A673 (cell line): ENCODE data around the gene TMEM147. TPM values are rescaled to one million over a fixed set of nuclear protein-coding genes. Genes with fewer than 3 reads are reported as not detected.
"Not testable (repeated sequence)": the region's sequence is repeated elsewhere in the genome, so short reads cannot be mapped to it uniquely, and the experiment has no call there.

ENCODE experiments used
- BruUV-seq: library from RNA; stranded (reverse); fragments of 400-500 nt; replicated peaks from 2 replicates; lab custom pipeline; 2021; lab: Mats Ljungman, UMichigan
- CTCF ChIA-PET: fragments of 300-600 bp; sonication (Branson Sonifier 250); formaldehyde crosslinking; loops from one replicate; lab custom pipeline; 2022; ENCODE audit warnings: antibody characterized with exemption; lab: Charles Lee
- POLR2A ChIA-PET: fragments of 300-600 bp; sonication (Branson Sonifier 250); formaldehyde crosslinking; loops from one replicate; lab custom pipeline; 2022; ENCODE audit warnings: antibody characterized with exemption; ENCODE audit not compliant: low non-redundant PET; lab: Charles Lee
- DNase-seq: peaks from one replicate; pipeline ENCODE4 v3.0.0-alpha.2; 2015; ENCODE audit warnings: low spot score
- H3K27ac ChIP-seq: fragments of 200-600 bp; sonication (generic); 2 replicates; pipeline ENCODE4 v1.5.1; 2016; ENCODE audit warnings: mixed run types, low read depth, mild to moderate bottlenecking, mixed read lengths, antibody characterized with exemption, low read length; ENCODE audit not compliant: poor library complexity, severe bottlenecking
- H3K27me3 ChIP-seq: fragments of 200-600 bp; sonication (generic); replicated peaks from 2 replicates; pipeline ENCODE4 v1.6.1; 2017; ENCODE audit warnings: mixed run types, low read depth, mild to moderate bottlenecking, mixed read lengths, antibody characterized with exemption, low read length; ENCODE audit not compliant: insufficient read depth, poor library complexity
- H3K36me3 ChIP-seq: fragments of 200-600 bp; sonication (generic); 2 replicates; pipeline ENCODE4 v1.6.1; 2016; ENCODE audit warnings: mixed run types, mild to moderate bottlenecking, mixed read lengths, antibody characterized with exemption, low read length; ENCODE audit not compliant: insufficient read depth, poor library complexity, severe bottlenecking
- H3K4me1 ChIP-seq: fragments of 200-600 bp; sonication (generic); 2 replicates; pipeline ENCODE4 v1.6.1; 2017; ENCODE audit warnings: mixed run types, mild to moderate bottlenecking, mixed read lengths, antibody characterized with exemption, low read length; ENCODE audit not compliant: insufficient read depth, poor library complexity, severe bottlenecking
- H3K4me3 ChIP-seq: fragments of 200-600 bp; sonication (generic); 2 replicates; pipeline ENCODE4 v1.5.1; 2016; ENCODE audit warnings: low read depth, mixed run types, mild to moderate bottlenecking, mixed read lengths, low read length; ENCODE audit not compliant: poor library complexity, severe bottlenecking
- H3K9me3 ChIP-seq: fragments of 200-600 bp; sonication (generic); 2 replicates; pipeline ENCODE4 v1.6.1; 2016; ENCODE audit warnings: mixed run types, low read depth, mild to moderate bottlenecking, mixed read lengths, antibody characterized with exemption, low read length; ENCODE audit not compliant: poor library complexity, severe bottlenecking
- EZH2 ChIP-seq: fragments of 200-600 bp; sonication (generic); IDR thresholded peaks from 2 replicates; pipeline ENCODE4 v1.6.1; 2017; ENCODE audit warnings: borderline replicate concordance, low read depth, mild to moderate bottlenecking, mixed read lengths, antibody characterized with exemption, low read length; ENCODE audit not compliant: poor library complexity, severe bottlenecking
- intact Hi-C: fragments of 100-400 bp; cut with micrococcal nuclease; formaldehyde crosslinking; loops from one replicate; pipeline ENCODE4 v1.10.0; 2022; ENCODE audit not compliant: unreplicated experiment
- total RNA-seq: library from RNA; stranded (reverse); gene quantifications from 2 replicates; pipeline ENCODE4 v1.2.3, GENCODE V29; 2021
- TF ChIP-seq, protein P1 (sequence below): fragments of 300-800, 200-600 bp; sonication (generic); conservative IDR thresholded peaks from 2 replicates; pipeline ENCODE4 v1.5.1; 2017; ENCODE audit warnings: low read depth, mild to moderate bottlenecking, antibody characterized with exemption, low read length, moderate library complexity, mixed read lengths

The TMEM147 gene
- total RNA-seq, 1 experiment from 2014 or later, result 115 TPM

DNA sequence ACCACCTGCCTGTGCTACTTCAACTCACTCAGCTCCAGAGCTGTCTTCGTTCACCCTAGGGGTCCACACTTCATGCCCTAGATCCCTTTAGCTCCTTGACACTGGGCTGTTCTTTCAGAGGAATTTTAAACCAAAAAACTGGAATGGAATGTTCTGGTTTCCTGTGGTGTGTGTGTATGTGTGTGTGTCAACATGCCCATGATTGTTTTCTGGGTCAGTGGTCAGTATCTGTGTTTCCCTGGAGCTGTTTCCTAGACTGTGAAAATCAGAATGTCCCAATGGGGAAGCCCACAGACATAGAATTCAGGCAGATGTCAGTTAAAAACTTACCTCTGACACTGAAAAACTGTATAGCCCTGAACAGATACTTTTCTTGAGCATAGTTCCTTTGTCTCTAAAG, 41.9 kb downstream of the TMEM147 start:
- POLR2A ChIA-PET, result no interaction called here
- Histone ChIP-seq H3K4me3 (no peak overlapping the region), H3K9me3 (no peaks in the 10 kb centered on the region), H3K36me3 (no peaks in the 10 kb centered on the region), H3K27ac (no peak overlapping the region), H3K4me1 (no peaks in the 10 kb centered on the region), H3K27me3 (peaks cover 11% of the 10 kb centered on the region)
- TF ChIP-seq, protein P1, sequence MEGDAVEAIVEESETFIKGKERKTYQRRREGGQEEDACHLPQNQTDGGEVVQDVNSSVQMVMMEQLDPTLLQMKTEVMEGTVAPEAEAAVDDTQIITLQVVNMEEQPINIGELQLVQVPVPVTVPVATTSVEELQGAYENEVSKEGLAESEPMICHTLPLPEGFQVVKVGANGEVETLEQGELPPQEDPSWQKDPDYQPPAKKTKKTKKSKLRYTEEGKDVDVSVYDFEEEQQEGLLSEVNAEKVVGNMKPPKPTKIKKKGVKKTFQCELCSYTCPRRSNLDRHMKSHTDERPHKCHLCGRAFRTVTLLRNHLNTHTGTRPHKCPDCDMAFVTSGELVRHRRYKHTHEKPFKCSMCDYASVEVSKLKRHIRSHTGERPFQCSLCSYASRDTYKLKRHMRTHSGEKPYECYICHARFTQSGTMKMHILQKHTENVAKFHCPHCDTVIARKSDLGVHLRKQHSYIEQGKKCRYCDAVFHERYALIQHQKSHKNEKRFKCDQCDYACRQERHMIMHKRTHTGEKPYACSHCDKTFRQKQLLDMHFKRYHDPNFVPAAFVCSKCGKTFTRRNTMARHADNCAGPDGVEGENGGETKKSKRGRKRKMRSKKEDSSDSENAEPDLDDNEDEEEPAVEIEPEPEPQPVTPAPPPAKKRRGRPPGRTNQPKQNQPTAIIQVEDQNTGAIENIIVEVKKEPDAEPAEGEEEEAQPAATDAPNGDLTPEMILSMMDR, result no peak
- TF ChIP-seq EZH2, result no peak
- no peak for DNase-seq
- intact Hi-C loops, result no loop called here
- CTCF ChIA-PET, result interaction anchor here (0.6 kb wide), 1 partner anchor 107 kb away, joined by 3 read pairs; no protein-coding TSS in a partner anchor
- no TSS peak for BruUV-seq

DNA sequence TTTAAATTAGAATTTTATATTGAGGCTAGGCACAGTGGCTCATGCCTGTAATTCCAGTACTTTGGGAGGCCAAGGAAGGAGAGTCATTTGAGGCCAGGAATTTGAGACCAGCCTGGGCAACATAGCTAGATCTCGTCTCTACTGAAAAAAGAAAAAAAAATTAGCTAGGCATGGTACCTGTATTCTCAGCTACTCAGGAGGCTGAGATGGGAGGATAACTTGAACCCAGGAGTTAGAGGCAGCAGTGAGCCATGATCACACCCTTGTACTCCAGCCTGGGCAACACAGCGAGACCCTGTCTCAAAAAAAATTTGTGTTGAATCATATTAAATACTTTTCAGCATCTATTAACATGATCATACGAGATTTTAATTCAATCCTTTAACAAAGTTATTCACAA, 45.4 kb downstream of the TMEM147 start:
- Histone ChIP-seq H3K36me3 (no peaks in the 10 kb centered on the region), H3K27ac (no peak overlapping the region), H3K27me3 (no peaks in the 10 kb centered on the region), H3K9me3 (no peaks in the 10 kb centered on the region), H3K4me3 (no peak overlapping the region), H3K4me1 (no peaks in the 10 kb centered on the region)
- intact Hi-C loops, result no loop called here
- ChIA-PET CTCF (no interaction called here), POLR2A (no interaction called here)
- BruUV-seq, result no TSS peak
- DNase-seq, result no peak
- TF ChIP-seq, protein P1, result no peak
- TF ChIP-seq EZH2, result no peak

DNA sequence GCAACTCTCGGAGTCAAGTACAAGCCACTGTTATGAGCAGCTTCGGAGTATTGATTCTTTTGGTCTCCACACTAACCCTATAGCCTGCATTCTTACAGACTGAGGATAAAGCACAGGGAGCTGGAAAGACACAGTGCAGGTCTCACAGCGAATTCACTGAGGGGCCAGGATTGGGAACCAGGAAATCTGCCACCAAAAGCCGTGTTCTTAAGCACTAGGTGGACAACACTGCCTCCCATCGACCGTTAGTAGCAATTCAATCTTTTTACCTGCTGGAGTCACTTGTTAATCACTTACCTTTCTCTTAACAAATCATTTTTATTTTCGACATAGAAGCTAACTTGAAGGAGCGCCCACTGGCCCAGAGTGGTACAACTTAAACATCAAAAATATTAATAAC, 46.8 kb downstream of the TMEM147 start:
- H3K27ac ChIP-seq, result no peak overlapping the region
- CTCF ChIA-PET, result no interaction called here
- TF ChIP-seq EZH2, result no peak
- TF ChIP-seq, protein P1, result peak; percentile 61
- intact Hi-C loops, result no loop called here
- H3K36me3 ChIP-seq, result no peaks in the 10 kb centered on the region
- POLR2A ChIA-PET, result no interaction called here
- no peak overlapping the region for H3K4me3 ChIP-seq
- peak; percentile 45 for DNase-seq
- H3K27me3 ChIP-seq, result no peaks in the 10 kb centered on the region
- BruUV-seq, result no TSS peak
- no peaks in the 10 kb centered on the region for H3K4me1 ChIP-seq
- no peaks in the 10 kb centered on the region for H3K9me3 ChIP-seq

DNA sequence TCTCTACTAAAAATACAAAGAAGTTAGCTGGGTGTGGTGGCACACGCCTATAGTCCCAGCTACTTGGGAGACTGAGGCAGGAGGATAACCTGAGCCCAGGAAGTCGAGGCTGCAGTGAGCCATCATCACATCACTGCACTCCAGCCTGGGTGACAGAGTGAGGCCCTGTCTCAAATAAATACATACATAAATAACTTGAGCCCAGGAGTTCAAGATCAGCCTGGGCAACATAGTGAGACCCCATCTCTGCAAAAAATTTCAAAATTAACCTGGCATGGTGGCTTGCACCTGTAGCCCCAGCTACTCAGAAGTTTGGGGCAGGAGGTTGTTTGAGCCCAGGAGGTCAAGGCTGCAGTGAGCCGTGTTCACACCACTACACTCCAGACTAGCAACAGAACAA, 49.6 kb downstream of the TMEM147 start:
- POLR2A ChIA-PET, result interaction anchor here (0.6 kb wide), 1 partner anchor 327 kb away, joined by 4 read pairs; no protein-coding TSS in a partner anchor
- BruUV-seq, H3K36me3 ChIP-seq, H3K9me3 ChIP-seq, H3K27ac ChIP-seq, H3K4me1 ChIP-seq, H3K4me3 ChIP-seq, CTCF ChIA-PET, H3K27me3 ChIP-seq, intact Hi-C loops, DNase-seq: not testable (repeated sequence)
